Measurements from ENCODE around the gene CERKL. TPM values are rescaled to one million over a fixed set of nuclear protein-coding genes. Genes with fewer than 3 reads are reported as not detected.

The CERKL gene
- total and polyA plus RNA-seq, 2 donors (not counting 1 experiment from before 2014, with no cell fraction given) = 0.03 TPM; not detected in 1

DNA sequence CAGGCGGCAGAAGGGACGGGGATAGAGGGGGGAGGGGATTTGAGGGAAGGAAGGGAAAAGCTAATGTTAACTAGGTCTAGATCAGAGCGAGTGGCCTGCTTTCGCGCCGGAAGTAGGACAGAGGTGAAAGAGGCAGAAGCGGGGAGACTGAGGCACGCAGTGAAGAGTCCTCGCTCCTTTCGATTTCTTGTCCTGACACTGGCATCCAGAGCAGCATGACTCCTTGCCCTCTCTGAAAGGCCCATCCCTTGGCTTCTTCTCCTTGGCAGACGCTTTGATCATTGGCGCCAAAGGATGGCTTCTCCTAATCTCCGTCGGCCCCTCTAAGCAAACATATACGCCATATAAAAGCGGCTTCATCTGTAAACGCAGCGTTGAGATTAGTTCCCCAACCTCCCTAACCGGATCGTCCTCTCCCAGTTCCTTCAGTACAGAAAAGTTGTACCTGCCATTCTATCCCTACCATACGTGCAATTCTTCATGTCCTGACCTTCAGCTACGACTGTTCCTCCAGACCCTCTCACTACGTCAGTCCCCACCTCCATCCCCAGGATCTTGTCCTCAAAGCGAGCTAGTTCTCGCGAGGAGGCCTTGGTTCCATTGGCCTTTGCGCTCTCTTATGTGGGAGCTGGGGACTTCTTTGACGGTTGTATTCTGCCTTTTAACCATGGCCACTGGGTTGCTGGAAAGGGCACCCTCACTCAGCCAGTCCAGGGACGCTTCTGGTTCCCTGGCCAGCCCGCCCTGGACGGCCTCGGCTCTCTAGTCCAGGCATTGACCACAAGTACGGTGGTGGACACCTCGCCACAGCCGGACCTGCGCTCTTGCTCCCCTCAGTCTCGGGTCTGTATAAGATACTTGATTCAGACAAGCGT lies 24.3 kb upstream of the CERKL start:
- intact Hi-C loops (cut with micrococcal nuclease) = no loop called here
- H3K4me1 Mint-ChIP-seq = peaks cover 51% of the 10 kb centered on the region
- TF ChIP-seq, protein P1, sequence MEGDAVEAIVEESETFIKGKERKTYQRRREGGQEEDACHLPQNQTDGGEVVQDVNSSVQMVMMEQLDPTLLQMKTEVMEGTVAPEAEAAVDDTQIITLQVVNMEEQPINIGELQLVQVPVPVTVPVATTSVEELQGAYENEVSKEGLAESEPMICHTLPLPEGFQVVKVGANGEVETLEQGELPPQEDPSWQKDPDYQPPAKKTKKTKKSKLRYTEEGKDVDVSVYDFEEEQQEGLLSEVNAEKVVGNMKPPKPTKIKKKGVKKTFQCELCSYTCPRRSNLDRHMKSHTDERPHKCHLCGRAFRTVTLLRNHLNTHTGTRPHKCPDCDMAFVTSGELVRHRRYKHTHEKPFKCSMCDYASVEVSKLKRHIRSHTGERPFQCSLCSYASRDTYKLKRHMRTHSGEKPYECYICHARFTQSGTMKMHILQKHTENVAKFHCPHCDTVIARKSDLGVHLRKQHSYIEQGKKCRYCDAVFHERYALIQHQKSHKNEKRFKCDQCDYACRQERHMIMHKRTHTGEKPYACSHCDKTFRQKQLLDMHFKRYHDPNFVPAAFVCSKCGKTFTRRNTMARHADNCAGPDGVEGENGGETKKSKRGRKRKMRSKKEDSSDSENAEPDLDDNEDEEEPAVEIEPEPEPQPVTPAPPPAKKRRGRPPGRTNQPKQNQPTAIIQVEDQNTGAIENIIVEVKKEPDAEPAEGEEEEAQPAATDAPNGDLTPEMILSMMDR (IDR thresholded peaks at IDR 0.05) = no peak
- TF ChIP-seq EZH2 (IDR thresholded peaks at IDR 0.05; ENCODE audit: borderline replicate concordance, insufficient read depth, low read depth, low read length, poor library complexity, severe bottlenecking) = no peak
- peaks cover 79% of the 10 kb centered on the region for H3K27me3 Mint-ChIP-seq
- Histone ChIP-seq H3K4me1 (ENCODE audit: control insufficient read depth in 2 of 2, insufficient read depth in 2 of 2, low read length in 2 of 2) (peaks cover 50 to 73% of the 10 kb centered on the region in 2 donors), H3K27me3 (replicated peaks in 1 of 4; ENCODE audit: control extremely low read depth in 1 of 4, control insufficient read depth in 3 of 4, insufficient read depth in 4 of 4, low read length in 3 of 4) (peaks cover 5 to 82% (median 77%) of the 10 kb centered on the region in 4 experiments), H2AFZ (ENCODE audit: insufficient read depth, low read depth, low read length, poor library complexity, severe bottlenecking) (no peak overlapping the region), H3K9ac (ENCODE audit: low read length) (peak overlapping the region; percentile 20), H3K36me3 (replicated peaks in 1 of 2; ENCODE audit: control extremely low read depth in 1 of 2, control insufficient read depth in 1 of 2, extremely low read depth in 1 of 2, insufficient read depth in 2 of 2, low read length in 1 of 2) (no peaks in the 10 kb centered on the region), H3K79me2 (ENCODE audit: control insufficient read depth, insufficient read depth, low read length) (no peaks in the 10 kb centered on the region), H3K9me3 (ENCODE audit: control extremely low read depth in 1 of 3, control insufficient read depth in 2 of 3, insufficient read depth in 1 of 3, low read length in 2 of 3) (peaks cover 1 to 70% (median 13%) of the 10 kb centered on the region in 3 donors), H3K4me2 (replicated peaks; ENCODE audit: low read depth, low read length, poor library complexity, severe bottlenecking) (peak overlapping the region; percentile 59), H3K27ac (ENCODE audit: low read length in 2 of 2) (no peak overlapping the region), H4K20me1 (ENCODE audit: control insufficient read depth, insufficient read depth, low read length, poor library complexity, severe bottlenecking) (no peaks in the 10 kb centered on the region), H3K4me3 (ENCODE audit: control extremely low read depth in 1 of 5, extremely low read depth in 1 of 5, insufficient read depth in 1 of 5, low read depth in 2 of 5, low read length in 4 of 5) (peak overlapping the region in 1 of 5 experiments; percentile 24)
- peak overlapping the region; percentile 79 for H3K4me3 Mint-ChIP-seq
- peak overlapping the region; percentile 60 for H3K27ac Mint-ChIP-seq
- POLR2A ChIA-PET = no interaction called here
- CTCF ChIA-PET = no interaction called here
- DNase-seq (peak; percentile 24), ATAC-seq (ENCODE audit: low read depth) (no peak)
- WGBS (ENCODE audit: insufficient coverage) = 10% methylated on average over 38 of the region's 38 CpGs
- H3K9me3 Mint-ChIP-seq (ENCODE audit: insufficient read depth) = peaks cover 8% of the 10 kb centered on the region

Data from B cell (primary cell).